ENCODE measurements around the gene TPM1. TPM values are rescaled to one million over a fixed set of nuclear protein-coding genes. Genes with fewer than 3 reads are reported as not detected.

The TPM1 gene
- total and polyA plus RNA-seq, 9 of the 15 experiments (the other 6 are each of a cell fraction or from before 2014, with no cell fraction given), result 8.1 to 53.9 (median 43.1) TPM

GRCh38 chr15:63023351-63023945 is 19.1 kb upstream of the TPM1 start (continued):
- TF ChIP-seq, protein P1, sequence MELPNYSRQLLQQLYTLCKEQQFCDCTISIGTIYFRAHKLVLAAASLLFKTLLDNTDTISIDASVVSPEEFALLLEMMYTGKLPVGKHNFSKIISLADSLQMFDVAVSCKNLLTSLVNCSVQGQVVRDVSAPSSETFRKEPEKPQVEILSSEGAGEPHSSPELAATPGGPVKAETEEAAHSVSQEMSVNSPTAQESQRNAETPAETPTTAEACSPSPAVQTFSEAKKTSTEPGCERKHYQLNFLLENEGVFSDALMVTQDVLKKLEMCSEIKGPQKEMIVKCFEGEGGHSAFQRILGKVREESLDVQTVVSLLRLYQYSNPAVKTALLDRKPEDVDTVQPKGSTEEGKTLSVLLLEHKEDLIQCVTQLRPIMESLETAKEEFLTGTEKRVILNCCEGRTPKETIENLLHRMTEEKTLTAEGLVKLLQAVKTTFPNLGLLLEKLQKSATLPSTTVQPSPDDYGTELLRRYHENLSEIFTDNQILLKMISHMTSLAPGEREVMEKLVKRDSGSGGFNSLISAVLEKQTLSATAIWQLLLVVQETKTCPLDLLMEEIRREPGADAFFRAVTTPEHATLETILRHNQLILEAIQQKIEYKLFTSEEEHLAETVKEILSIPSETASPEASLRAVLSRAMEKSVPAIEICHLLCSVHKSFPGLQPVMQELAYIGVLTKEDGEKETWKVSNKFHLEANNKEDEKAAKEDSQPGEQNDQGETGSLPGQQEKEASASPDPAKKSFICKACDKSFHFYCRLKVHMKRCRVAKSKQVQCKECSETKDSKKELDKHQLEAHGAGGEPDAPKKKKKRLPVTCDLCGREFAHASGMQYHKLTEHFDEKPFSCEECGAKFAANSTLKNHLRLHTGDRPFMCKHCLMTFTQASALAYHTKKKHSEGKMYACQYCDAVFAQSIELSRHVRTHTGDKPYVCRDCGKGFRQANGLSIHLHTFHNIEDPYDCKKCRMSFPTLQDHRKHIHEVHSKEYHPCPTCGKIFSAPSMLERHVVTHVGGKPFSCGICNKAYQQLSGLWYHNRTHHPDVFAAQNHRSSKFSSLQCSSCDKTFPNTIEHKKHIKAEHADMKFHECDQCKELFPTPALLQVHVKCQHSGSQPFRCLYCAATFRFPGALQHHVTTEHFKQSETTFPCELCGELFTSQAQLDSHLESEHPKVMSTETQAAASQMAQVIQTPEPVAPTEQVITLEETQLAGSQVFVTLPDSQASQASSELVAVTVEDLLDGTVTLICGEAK (IDR thresholded peaks at IDR 0.05), result no peak
- TF ChIP-seq, protein P1 (CRISPR knock-in tag; IDR thresholded peaks at IDR 0.05), result no peak
- TF ChIP-seq GTF3C2 (IDR thresholded peaks at IDR 0.05; ENCODE audit: borderline replicate concordance, extremely low read depth, insufficient read length), result no peak
